HTR-8/SVneo (cell line): ENCODE data around the gene HDGFL2.
A peak's percentile ranks its signal among the peaks of the same experiment; 100 is the strongest.
"Not testable (repeated sequence)": the region's sequence is repeated elsewhere in the genome, so short reads cannot be mapped to it uniquely, and the experiment has no call there.

Experiments
- DNase-seq: peaks from one replicate; pipeline ENCODE4 v3.0.0; 2011; ENCODE audit warnings: low spot score, mixed read lengths; ENCODE audit not compliant: insufficient read length
- FAIRE-seq: peaks from 2 replicates; lab custom pipeline; 2011; peaks lifted over from hg19 to GRCh38; lab: Jason Lieb, UNC

HDGFL2 gene

DNA sequence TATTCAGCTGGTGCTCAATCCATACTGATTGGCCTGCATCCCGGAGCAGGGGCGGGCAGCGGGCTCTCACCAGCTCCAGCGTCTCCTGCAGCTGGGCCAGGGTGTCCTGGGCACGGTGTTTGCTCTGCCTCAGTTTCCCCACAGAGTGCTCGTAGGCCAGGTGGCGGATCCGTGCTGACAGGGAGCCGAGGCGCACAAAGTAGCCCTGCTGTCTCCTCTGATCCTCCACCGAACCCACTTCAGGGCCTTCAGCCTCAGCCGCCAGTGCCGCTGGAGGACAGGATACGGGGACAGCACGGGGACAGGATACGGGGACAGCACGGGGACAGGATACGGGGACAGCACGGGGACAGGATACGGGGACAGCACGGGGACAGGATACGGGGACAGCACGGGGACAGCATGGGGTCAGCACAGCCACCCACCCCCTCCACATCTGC, 53.5 kb downstream of the HDGFL2 start:
- DNase-seq, result no peak
- no peak for FAIRE-seq

DNA sequence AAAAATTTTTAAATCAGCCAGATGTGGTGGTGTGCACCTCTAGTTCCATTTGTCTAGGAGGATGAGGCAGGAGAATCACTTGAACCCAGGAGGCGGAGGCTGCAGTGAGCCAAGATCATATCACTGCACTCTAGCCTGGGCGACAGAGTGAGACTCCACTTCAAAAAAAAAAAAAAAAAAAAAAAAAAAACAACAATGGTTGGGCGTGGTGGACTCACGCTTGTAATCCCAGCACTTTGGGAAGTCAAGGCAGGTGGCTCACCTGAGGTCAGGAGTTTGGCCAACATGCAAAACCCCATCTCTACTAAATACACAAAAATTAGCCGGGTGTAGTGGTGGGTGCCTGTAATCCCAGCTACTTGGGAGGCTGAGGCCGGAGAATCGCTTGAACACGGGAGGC, 55.3 kb downstream of the HDGFL2 start:
- not testable (repeated sequence) for FAIRE-seq, DNase-seq

DNA sequence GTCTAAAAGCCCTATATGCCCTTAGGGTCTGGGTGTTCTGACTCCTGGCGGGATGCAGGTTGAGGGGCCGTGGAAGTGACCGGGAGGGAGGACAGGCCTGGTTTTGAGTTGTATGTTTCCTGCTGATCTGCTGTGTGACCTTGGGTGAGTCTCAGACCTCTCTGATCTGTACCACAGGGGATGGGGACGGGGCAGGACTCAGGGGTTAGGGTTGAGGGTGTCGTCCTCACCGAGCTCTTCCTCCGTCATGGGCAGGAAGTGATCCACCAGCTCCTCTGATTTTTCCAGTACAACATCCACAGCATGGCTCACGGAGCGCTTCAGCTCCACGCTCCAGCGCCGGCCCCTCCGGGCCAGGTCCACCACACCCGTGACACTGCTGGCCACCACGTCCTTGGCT, 56.7 kb downstream of the HDGFL2 start:
- no peak for FAIRE-seq
- DNase-seq, result no peak

DNA sequence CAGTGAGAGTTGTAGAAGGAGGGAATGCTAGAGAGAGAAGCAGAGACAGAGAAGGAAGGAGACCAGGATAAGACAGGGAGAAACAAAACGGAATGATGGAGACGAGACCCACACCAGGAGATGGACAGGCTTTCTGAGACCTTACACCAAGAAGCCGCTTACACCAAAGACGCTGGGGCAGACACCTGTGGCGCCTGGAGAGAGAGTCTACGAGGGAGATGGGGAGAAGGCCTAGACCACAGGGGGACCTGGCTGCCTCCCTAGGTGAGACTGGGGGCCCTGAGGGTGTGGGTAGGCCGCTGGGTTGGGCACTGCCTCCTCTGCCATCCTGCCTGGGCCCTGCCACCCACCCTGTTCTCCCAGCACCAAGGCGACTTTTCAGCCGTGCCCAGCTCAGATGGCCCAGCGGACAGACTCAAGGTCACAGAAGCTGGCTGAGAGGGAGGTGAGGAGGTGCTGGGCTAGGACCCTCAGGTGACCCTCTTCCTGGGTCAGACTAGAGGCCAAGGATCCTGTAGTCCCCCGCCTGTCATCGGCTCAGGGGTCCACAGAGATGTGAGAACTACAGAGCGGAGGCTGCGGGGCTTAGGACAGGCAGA, 57.9 kb downstream of the HDGFL2 start:
- DNase-seq (no peak), FAIRE-seq (no peak)

DNA sequence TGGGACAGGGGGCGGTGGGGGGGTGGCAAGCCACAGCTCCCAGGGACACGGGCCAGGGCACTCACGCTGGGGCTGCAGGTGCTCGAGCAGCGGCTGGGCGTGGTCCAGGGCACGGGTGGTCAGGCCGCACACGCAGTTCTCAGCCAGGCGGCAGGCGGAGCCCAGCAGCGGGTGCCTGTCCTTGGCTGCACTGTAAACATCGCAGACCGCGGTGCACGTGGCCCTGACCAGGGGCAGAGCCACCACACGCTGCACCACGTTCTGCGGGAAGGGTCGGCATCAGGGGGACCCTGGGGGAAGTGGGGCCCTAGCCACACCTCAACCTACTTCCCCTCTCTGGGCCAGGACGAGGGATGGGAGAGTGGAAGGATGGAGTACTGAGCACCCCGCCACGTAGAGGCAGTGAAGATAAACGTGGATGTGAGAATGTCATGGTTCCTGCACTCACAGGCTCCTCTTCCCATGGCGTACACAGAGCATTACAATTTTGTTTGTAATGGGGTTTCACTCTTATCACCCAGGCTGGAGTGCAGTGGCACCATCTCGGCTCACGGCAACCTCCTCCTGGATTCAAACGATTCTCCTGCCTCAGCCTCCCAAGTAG, 59.6 kb downstream of the HDGFL2 start:
- DNase-seq (no peak), FAIRE-seq (no peak)

DNA sequence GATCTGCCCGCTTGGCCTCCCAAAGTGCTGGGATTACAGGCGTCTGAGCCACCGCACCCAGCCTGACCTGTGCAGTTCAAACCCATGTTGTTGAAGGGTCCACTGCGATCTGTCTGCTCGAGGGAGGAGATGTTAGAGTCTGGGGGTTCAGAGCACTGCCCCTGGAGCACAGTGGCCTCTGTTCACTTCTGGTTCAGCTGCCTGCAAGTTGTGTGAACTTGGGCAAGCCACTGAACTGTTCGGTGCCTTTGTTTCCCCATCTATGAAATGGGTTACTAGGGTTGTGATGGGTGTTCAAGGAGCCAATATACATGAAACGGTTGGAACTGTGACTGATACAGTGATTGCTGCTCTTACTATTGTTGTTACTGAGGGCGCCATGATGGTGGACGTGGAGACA, 61.2 kb downstream of the HDGFL2 start:
- FAIRE-seq (no peak), DNase-seq (no peak)

DNA sequence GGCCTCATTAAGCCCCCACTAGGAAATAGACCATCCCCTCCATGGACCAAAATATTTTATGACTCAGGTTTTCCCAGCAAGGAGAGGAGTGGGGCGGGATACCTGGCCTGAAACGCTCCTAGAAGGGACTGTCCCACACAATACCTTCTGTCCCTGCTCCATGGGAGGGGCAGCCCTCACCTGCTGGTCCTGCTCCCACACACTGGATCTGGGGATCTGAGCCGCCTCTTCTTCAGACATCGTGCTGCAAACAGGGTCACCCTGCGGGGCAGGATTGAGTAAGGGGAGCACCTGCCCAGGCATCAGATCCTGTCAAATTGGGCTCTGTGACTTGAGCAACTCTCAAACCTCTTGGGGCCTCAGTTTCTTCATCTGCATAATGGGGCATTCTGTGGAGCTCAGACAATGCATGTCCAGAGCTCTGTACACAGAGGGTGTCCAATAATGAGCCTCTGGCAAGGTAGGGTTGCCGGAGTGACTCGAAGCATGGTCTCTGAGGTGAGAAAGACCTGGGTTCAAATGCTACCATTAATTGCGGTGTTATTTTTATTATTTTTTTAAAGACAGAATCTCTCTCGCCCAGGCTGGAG, 61.8 kb downstream of the HDGFL2 start:
- DNase-seq (no peak), FAIRE-seq (no peak)

DNA sequence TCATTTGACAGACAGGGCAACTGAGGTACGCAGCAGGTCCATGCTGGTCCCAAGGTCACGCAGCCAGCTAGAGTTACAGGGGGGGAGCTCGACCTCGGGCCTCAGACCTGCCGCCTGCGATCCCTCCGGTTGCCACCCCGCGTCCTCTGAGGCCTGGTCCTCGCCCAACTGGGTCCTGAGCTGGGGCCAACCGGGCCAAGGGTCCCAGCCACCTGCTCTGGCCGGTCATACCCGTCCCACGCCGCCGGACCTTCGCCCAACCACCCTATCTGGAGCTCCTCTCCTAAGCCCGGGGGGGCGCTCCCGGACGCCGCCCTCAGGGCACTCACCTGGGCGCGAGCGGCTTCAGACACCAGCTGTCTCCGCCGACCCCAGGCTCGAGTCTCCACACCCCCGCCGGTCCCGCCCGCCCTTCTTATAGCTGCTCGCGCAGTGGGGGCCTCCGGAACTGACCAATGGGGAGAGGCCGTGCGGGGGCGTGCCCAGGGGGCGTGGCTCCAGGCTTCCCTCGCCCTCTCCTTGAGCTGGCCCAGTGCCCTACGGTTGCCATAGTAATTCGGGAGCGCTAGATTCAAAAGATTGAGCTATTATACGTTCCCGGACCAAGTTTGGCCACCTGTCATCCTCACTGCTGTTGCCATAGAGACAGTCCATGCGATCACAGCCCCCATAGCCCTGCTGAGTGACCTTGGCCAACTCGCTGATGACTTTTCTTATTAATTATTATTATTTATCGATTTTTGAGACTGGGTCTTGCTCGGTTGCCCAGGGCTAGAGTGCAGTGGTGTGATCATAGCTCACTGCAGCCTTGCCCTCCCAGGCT, 63.0 kb downstream of the HDGFL2 start, which contains the start of gene PLIN5:
PLIN5 (minus strand) TSS at position 389 of the 823 bp plus-strand sequence. CDS start 1,150 bp downstream, outside the sequence.
- peak; percentile 74 for DNase-seq

DNA sequence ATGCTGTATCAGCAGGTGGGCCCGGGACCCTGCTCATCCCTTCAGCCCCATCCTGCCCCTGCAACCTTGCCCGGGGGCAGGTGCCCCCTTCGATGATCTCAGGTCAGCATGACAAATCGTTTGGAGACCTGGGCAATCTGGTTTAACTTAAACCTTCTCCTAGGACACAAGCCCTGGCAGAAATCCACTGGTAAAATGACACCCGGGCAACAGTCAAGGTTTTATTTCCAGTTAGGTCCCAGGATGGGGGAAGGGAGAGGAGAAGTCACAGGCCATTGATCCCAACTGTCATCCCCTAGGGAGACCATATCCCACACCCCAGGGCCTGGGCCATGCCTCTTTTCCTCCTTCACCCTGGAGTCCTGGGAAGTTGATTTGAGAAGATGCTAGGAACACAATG, 64.7 kb downstream of the HDGFL2 start:
- DNase-seq, result no peak
- FAIRE-seq, result no peak

More for the DNA sequence above, 63.0 kb downstream of the HDGFL2 start, which contains the start of gene PLIN5:
- no peak for FAIRE-seq

DNA sequence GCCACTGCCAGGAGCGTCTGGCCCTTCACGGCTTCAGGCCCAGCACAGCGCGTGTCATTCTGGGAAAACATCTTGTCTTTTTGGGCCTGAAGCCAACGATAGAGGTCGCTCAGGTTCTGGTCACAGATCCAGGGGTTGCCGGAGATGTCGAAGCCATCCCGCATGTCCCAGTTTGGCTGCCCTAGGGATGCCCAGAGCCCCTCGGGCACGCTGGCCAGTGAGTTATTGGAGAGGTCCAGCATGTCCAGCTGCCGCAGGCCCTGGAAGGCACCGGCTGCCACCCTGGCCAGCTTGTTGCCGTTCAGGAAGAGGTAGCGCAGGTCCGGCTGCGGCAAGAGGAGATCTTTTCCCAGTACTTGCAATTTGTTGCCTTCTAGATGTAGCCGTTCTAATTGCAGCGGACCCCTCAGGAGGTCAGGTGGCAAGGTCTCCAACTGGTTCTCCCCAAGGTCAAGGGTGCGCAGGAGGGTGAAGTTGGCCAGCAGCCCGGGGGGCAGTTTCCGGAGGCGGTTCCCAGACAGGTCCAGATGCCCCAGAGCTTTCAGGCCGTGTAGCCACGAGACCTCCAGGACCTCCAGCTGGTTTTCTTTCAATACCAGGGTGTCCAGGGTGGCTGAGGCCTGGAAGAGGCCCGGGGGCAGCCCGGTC, 66.0 kb downstream of the HDGFL2 start:
- DNase-seq, result no peak
- no peak for FAIRE-seq

DNA sequence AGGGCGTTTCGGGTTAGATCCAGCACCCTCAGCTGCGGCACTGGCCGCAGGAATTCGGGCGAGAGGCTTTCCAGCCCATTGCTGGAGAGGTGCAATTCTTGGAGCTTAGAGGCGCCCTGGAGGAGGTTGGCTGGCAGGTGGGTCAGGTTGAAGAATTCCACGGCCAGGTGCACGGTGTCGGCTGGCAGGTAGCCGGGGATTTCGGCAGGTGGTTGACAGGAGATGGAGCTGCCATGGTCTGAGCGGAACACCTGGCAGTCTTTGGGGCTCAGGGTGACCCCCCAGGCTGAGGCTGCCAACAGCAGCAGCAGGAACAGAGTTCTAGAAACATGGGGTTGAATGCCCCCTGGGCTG, 66.5 kb downstream of the HDGFL2 start:
- no peak for FAIRE-seq
- no peak for DNase-seq

DNA sequence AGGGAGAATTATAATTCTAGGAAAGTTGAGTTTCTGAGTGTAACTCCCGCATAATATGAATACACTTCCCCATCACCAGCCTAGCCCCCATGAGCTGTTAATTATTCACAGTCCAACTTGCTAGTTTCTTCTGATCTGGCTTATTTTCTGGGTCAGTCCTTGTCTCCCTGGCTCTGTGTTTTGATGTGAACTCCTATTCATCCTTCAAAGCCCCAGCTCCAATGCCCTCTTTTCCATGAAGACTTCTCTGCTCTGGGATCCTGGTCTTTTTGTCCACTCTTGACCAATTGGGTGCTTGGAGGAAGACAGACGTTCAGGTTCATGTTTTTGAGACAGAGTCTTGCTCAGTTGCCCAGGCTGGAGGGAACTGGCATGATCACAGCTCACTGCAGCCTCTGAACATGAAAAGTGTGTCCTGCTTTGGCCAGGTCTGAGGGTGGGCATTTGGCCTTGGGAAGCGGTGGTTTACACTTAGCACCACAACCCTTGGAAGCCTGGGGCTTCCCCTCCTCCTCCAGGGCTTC, 67.1 kb downstream of the HDGFL2 start:
- FAIRE-seq, result no peak

DNA sequence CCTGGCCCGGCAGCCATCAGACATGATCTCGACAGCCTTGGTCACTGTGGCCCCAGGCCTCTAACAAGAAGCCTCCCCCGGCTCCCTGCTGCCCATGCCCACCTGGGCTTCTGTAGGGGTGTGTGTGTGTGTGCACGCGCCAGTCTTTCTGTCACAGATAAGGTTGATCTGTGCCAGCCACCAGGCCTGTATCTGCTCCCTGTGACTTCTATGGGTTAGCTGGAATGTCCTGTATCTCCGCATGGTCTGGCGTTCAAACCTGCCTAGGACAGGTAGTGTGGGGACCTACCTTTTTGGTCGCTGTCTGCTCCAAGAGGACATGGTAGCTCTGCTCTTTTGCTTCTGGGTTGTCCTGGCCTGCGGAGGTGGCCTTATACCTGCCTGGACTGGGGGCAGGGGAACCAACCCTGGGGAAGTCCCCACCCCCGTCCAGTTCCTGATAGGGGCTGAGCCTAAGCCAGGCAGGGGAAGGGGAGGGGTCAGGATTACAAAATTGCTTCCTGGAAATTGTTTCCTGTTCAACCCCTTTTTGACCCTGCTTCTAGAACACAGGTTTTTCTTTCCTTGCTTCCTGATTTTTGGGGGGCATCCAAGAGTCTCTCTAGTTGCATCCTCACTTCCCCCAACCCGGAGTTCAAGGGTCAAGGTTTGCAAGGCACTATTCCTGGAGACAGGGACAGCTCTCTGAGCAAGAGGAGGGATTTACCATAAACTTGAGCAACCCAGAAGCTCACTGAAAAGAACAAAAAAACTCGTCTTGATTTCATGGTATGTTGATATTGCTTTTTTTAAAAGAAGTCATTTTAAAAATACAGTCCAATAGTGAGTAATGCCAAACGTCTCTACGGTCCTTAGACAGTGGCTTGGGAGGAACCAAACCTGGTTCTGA, 67.8 kb downstream of the HDGFL2 start, which contains the start of gene LRG1:
LRG1 (minus strand) TSS at position 344 of the 889 bp plus-strand sequence; CDS start at position 321, 23 bp downstream.
- no peak for DNase-seq
- no peak for FAIRE-seq

More for the DNA sequence above, 67.1 kb downstream of the HDGFL2 start:
- DNase-seq, result no peak

DNA sequence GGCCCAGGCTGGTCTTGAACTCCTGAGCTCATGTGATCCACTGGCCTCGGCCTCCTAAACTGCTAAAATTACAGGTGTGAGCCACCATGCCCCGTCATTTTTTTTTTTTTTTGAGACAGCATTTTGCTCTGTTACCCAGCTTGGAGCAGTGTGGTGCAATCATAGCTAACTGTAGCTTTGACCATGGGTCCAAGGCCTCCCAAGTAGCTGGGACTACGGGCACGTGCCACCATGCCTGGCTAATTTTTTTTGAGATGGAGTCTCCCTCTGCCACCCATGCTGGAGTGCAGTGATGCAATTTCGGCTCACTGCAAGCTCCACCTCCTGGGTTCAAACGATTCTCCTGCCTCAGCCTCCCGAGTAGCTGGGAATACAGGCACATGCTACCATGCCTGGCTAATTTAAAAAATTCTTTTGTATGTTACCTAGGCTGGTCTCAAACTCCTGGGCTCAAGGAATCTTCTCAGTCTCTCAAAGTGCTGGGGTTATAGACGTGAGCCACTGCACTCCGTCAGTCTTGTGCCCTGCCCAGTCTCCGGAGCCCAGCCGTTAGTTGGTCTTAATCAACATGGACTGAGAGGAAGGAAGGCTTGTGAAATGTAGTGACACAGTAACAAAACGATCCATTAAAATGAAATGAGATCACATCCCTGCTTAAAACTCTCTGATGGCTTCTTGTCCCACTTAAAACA, 69.2 kb downstream of the HDGFL2 start:
- FAIRE-seq, result no peak
- DNase-seq, result no peak

DNA sequence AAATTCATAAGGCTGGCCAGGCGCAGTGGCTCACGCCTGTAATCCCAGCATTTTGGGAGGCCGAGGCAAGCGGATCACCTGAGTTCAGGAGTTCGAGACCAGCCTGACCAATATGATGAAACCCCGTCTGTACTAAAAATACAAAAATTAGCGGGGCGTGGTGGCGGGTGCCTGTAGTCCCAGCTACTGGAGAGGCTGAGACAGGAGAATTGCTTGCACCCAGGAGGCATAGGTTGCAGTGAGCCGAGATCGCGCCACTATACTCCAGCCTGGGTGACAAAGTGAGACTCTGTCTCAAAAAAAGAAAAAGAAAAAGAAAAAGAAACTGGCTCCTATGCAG, 69.7 kb downstream of the HDGFL2 start:
- not testable (repeated sequence) for DNase-seq, FAIRE-seq

DNA sequence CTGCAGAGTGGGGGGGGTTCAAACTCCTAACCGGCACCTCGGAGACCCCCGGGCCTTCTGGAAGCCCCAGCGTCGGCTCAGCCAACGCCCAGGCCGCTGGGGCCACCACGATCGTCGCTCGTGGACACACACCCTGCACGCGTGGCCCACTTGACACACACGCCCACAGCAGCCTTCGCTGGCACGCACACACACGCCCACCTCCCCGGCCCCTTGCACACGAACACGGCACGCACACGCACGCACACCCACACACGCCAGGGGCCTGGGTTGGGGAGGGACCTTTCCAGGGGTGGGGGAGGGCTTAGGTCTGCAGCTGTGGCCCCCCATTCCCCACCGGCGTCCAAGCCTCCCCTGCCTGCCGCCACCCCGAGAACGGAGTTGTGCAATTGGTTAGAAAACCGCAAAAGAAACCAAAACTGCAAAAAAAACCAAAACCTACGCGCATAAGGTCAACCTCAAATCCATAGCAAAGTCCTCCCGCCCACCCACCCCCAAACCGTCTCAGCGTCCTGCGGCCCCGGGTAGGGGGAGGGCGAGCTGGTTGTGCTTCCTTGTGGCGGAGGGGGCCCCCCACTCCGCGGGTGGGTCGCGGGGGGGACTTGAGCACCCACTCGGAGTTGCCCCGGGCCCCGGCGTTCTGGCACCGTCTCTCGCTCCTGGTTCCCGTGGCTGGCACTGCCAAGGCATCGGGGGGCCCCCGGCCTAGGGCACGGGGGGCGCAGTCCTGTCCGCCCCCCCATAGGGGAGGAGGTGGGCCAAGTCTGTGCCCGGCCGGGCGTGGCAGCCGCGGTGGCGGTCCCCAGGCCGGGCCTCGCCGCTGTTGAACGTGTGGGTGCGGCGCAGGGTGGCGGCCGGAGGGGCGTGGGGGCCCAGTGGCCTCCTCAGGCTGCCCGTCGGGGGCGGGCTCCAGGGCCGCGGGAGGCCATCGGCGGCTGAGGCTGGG, 71.1 kb downstream of the HDGFL2 start:
- DNase-seq (no peak), FAIRE-seq (no peak)

DNA sequence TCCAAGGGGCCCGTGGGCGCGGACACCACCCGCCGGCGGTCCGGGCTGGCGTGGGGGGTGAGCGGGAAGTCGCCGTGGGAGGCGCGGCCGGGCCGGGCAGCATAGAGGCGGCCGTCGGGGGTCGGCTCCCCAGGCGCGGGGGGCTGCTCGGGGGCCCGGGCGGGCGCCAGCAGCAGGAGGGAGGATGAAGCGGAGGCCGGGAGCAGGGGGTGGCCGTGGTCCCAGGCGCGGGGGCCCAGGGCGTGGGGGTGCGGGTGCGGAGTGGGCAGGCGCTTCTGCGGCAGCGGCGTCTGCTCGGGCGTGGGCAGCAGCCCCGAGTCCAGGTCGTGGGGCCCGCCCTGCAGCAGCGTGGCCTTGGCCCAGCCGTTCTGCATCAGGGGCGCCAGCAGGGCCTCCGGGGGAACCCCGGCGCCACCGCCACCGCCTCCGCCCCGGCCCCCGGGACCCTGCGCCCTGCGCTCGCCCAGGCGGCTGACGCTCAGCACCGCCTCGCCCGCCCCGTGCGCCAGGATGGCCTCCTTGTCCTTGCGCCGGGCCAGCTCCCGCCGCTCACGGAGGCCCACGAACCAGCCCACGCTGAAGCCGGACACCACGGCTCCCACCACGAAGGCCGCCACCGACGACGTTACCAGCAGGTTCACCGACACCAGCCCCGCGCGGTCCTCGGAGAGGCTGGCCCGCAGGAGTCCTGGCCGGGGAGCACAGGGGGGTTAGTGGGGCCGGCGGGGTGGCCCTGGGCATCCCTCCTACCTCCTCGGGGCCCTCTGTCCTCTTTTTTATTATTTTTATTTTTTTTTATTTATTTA, 71.9 kb downstream of the HDGFL2 start:
- FAIRE-seq, result no peak

More for the DNA sequence above, 71.9 kb downstream of the HDGFL2 start:
- no peak for DNase-seq
